ENCODE measurements around the gene ZNF534.

GRCh38 chr19:52410276-52410675 lies 18.7 kb upstream of the ZNF534 start:
- TF ChIP-seq CTCF (IDR thresholded peaks at IDR 0.05) (no peak), POLR2A (IDR thresholded peaks at IDR 0.05) (no peak)

Measured in adrenal gland (tissue), 5 donors.